ENCODE data around the gene ATXN2L.

ATXN2L gene

Small RNAs within 50 kb of the gene (small RNA-seq; reads per million reads assigned to genes)
- gene RF00416: 0 reads per million in 2 experiments
